Activated CD4-positive, CD25-positive, alpha-beta regulatory T cell treated with anti-CD3 and anti-CD28 coated beads, Interleukin-2, amount 50 U/mL, for 24 hours (primary cell): Measurements from ENCODE around the gene CEBPE.
A peak's percentile ranks its signal among the peaks of the same experiment; 100 is the strongest.
"Not testable (repeated sequence)": the region's sequence is repeated elsewhere in the genome, so short reads cannot be mapped to it uniquely, and the experiment has no call there.

Source experiments
- ATAC-seq, 2 donors: fragments of 150-1000 bp; cut with Tn5 transposase; one replicate each; pipeline ENCODE4 v1.10.0; 2021; ENCODE audit warnings: mild to moderate bottlenecking in 1 of 2, moderate library complexity in 1 of 2

CEBPE gene

DNA sequence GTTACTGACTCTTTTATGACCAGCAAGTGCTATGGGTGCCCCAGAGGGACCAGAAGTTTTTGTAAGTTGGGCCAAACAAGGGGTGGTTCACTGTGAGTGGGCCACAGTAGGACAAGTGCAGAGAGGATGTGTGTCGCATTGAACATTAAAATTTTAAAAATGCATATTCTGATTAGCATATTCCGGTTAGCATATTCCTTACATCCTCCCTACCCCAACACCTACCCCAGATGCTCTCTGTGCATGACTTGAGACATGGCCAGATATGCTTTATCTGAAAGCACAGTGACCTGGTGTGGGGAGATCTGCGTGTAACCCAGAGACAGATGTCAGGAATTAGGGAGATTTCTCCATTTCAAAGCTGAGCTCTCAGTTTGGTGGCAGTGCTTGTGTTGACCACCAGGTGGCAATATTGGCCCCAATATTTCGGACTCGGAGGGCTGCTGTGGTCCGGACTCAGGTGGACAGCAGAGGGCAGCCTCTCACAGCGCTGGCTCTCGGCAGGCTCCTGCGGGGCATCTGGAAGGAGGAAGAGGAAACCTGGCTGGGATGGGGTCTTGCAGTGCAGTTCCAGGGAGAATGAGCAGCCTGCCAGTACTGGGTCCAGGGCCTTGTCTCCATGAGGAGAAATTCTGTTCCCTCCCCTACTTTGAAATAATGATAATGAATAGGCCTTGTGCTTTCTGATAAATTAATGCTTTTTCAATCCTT, 1.6 kb upstream of the CEBPE start:
- peak; percentile 82 to 84 for ATAC-seq

GRCh38 chr14:23119363-23120327, 590 bp upstream of the CEBPE start:
- ATAC-seq, result peak in 1 of 2 donors; percentile 15

- ATAC-seq, result no peak
These were observed 1.6 kb downstream of the CEBPE start for GRCh38 chr14:23117371-23118020.

GRCh38 chr14:23115918-23116317, 3.1 kb downstream of the CEBPE start:
- ATAC-seq, result no peak

DNA sequence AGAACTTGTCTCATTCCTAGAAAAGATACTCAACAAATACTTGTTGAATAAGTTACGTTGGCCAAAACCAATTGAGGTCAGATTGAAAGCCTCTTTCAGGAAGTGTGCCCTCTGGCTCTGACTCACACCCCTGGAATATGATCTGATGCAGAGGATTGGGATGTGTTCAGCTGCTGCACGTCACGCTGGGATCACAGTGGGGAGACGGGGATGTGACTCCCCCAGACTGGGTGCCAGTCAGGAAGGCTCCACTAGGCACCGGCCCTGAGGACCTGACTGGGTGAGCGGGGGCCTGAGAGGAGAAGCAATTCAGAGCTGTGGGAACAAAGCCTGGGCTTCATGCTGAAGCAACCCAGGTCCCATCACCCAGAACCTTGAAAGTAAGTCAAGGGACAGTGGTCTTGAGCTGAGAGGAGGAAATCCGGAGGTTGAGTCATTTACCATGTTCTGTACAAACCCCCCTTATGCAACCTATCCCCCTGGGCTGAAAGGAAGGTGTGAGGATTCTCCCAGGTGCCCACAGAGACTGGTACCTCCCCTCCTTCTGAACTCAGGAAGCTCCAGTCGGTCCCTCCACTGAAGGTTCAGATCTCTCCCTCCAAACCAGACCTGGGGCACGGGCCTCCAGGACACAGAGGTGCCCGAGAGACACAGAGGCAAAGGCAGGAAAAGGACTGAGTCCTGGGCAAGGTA, 3.9 kb downstream of the CEBPE start:
- ATAC-seq, result no peak

DNA sequence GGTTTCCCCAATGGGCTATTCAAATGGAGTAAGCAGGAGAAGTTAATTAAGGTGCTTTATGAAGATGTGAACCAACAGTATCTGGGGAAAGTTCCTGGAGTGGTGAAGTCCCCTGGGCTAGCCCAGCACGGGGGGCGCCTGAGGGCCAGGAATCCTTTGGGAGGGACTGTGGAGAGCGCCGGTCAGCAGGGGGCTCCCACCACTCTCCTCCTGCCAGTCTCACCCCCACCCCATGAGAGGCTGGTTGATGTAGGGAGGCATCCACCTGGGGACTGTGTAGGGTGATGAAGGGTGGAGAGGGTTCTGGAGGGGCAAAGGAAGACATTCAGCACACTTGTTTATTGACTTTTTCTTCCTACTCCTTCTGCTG, 4.4 kb downstream of the CEBPE start:
- no peak for ATAC-seq

DNA sequence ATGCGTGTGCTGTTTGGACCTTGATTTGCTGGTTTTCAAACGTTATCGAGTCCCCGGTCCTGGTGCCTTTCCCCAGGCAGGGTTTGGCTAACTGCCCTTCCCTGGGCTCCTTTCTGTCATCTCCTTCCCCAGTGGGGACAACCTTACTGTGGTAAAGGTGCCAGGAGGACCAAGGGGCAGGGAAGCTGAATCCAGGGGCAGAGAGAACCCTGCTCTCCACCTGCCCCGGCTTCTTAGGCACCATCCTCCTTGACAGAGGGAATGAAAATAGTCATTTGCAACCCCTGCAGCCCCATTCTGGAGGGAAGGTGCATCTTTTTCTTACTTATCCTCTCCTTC, 5.0 kb downstream of the CEBPE start:
- ATAC-seq, result no peak

GRCh38 chr14:23113431-23114119, 5.5 kb downstream of the CEBPE start:
- no peak for ATAC-seq

DNA sequence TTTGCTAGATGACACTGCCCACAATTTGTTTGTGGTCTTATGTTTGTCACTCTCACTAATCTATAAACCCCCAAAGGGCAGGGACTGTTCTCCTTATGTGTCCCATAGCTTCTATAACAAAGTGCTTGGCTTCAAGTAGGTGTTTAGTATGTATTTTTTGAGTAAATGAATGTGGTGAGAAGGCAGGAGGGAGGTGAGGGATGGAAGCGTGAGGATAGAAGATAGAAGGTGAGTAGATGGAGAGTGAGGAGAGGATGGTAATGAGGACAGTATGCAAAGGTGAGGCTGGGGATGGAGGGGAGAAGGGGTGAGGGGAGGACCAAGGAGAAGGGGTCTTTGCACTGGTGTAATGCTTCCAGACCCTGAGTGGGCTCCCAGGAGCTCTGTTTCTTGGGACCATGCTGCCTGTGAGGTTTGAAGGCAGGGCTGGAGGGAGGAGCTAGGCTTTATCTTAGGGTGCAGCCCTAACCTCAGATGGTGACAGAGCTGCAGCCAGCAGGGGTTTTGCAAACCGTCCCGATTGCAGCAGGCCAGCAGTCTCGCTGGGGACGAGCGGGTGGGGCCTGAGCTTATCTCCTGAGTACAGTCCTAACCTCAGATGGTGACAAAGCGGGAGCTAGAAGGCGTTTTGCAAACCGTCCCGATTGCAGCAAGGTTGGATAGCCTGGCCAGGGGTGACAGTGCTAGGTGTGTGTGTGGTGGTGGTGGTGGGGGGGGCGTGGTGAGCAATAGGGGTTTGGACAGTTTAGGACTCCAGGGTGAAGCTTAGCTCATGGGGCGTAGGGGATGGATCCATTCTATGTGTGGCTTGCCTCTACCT, 6.5 kb downstream of the CEBPE start:
- ATAC-seq, result no peak

DNA sequence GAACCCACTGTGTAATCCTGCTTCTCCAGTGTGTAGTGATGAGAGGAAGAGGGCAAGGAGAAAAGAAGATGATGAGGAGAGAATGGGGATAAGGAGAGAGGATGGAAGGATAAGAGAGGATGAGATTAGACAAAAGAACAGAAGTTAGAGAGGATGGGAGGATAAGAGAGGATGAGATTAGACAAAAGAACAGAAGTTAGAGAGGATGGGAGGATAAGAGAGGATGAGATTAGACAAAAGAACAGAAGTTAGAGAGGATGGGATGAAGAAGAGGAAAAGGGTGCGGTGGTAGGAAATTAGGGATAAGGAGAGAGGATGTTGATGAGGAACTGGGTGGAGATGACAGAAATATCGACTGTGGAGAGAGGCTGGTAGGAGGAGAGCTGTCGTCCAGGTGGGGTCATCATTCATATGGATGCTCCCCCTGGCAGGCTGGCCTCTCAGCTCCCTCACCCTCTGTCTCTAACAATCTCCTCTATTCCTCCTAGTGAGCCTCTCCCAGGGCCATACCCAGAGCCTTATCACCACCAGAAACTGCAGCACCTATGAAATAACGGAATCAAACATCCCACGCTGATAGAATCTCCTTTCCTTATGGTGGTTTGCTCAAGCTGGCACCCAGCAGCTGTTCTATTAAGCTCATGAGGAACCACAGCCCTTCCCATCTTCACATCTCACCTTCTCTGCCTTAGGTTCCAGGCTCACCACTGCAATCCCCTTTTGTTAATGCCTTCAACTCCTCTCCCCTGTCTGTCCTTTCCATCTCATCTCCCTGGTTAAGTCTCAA, 8.3 kb downstream of the CEBPE start:
- ATAC-seq, result no peak

DNA sequence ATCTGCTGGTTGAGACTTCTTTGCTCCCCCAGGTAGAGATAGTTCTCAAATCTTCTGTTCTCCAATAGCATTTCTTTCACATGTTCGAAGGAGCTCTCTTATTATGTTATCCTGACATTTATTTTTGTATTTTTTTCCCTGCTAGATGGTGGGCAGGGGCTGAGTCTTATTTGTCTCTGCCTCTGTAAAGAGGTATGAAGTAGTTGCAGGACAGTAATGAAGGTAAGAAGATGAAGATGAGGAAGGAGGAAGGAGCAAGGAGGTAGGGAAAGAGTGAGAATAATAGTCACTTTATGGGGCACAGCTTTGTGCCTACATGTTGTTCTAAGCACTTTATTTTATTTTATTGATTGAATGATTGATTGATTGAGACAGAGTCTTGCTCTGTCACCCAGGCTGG, 9.3 kb downstream of the CEBPE start:
- no peak for ATAC-seq

DNA sequence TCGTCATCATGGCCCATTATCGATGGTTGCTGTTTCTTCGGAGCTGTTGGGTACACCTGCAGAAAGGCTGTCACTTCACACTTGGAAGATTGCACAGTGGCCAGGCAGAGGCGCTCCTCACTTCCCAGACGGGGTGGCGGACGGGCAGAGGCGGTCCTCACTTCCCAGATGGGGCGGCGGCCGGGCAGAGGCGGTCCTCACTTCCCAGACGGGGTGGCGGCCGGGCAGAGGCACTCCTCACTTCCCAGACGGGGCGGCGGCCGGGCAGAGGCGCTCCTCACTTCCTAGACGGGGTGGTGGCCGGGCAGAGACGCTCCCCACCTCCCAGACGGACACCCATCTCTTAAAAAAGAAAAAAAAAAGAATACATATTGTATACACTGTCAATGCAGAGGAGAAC, 10.9 kb downstream of the CEBPE start:
- not testable (repeated sequence) for ATAC-seq

DNA sequence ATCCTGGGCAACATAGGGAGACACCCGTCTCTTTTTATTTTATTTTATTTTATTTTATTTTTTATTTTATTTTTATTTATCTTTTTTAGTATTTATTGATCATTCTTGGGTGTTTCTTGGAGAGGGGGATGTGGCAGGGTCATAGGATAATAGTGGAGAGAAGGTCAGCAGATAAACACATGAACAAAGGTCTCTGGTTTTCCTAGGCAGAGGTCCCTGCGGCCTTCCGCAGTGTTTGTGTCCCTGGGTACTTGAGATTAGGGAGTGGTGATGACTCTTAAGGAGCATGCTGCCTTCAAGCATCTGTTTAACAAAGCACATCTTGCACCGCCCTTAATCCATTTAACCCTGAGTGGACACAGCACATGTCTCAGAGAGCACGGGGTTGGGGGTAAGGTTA, 11.4 kb downstream of the CEBPE start:
- ATAC-seq, result not testable (repeated sequence)

GRCh38 chr14:23106747-23107045, 12.4 kb downstream of the CEBPE start:
- no peak for ATAC-seq

GRCh38 chr14:23105348-23105824, 13.7 kb downstream of the CEBPE start:
- no peak for ATAC-seq

GRCh38 chr14:23104591-23105347, 14.3 kb downstream of the CEBPE start, which contains the start of gene CIROP:
Gene CIROP (minus strand): TSS chr14:23104989. CDS start chr14:23104920, 69 bp downstream.
- ATAC-seq, result no peak

- ATAC-seq, result no peak
These were observed 14.9 kb downstream of the CEBPE start for GRCh38 chr14:23104070-23104590.

DNA sequence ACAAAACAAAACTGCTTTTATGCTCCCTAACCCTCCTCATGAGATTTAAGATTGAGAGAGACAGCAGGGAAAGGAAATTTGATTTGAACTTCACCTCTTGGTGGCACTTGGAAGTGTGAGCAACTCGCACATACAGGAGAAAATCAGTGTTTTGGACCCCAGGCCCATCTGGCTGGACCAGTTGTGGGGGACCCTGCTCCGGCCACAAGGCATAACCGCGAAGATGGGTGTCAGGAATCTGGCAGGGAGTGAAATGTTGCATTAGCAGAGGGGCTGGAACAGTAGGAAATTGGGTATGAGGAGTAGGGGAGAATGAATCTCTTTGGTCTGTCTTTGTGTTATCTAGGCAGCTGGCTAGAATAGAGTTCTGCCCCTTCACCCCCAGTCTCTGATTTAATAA, 15.5 kb downstream of the CEBPE start:
- no peak for ATAC-seq

GRCh38 chr14:23102801-23103200, 16.3 kb downstream of the CEBPE start:
- ATAC-seq, result no peak
